GM12878 (cell line): ENCODE results near the gene RAB6B. TPM values are rescaled to one million over a fixed set of nuclear protein-coding genes. Genes with fewer than 3 reads are reported as not detected.

Source experiments
- ATAC-seq: fragments of 200-7000 bp; cut with Tn5 transposase; 3 replicates; pipeline ENCODE4 v1.9.1; 2020; ENCODE audit warnings: mild to moderate bottlenecking, moderate library complexity
- BruUV-seq: library from RNA; stranded (reverse); fragments of 400-500 nt; replicated peaks from 2 replicates; lab custom pipeline; 2021; lab: Mats Ljungman, UMichigan
- CTCF ChIA-PET: fragments of 300-600 bp; sonication (Branson Sonifier 250); formaldehyde crosslinking; extraction: SDS; loops from one replicate; lab custom pipeline; 2021; ENCODE audit warnings: inconsistent platforms; lab: Yijun Ruan, JAX
- POLR2A ChIA-PET: fragments of 350-600 bp; formaldehyde crosslinking; extraction: SDS; loops from one replicate; lab custom pipeline; 2021; ENCODE audit warnings: inconsistent platforms; lab: Charles Lee
- RAD21 ChIA-PET: fragments of 300-600 bp; sonication (Branson Sonifier 250); formaldehyde crosslinking; loops from one replicate; lab custom pipeline; 2023; ENCODE audit warnings: antibody characterized with exemption; ENCODE audit not compliant: unreplicated experiment; lab: Charles Lee
- SMC1A ChIA-PET: fragments of 300-600 bp; sonication (Branson Sonifier 250); formaldehyde crosslinking; loops from one replicate; lab custom pipeline; 2023; ENCODE audit not compliant: unreplicated experiment, uncharacterized antibody; lab: Charles Lee
- DNase-seq: peaks from one replicate; pipeline ENCODE4 v3.0.0-alpha.2; 2011; ENCODE audit warnings: low read depth, low spot score
- FAIRE-seq: peaks from 3 replicates; lab custom pipeline; 2011; peaks lifted over from hg19 to GRCh38; lab: Jason Lieb, UNC
- H2AFZ ChIP-seq: 2 replicates; pipeline ENCODE4 v1.6.0; 2011; ENCODE audit warnings: low read depth, low read length, control low read depth; ENCODE audit not compliant: control insufficient read depth
- H3K27ac ChIP-seq: 2 replicates; pipeline ENCODE4 v1.5.1; 2011; ENCODE audit warnings: control low read depth; ENCODE audit not compliant: control insufficient read depth, insufficient read depth
- H3K27me3 ChIP-seq, 2 experiments: replicated peaks in 1 of 2; 2 replicates each; pipeline versions ENCODE4 v1.6.0 to v1.6.1; 2011; ENCODE audit warnings: low read length in 1 of 2; ENCODE audit not compliant: control insufficient read depth in 2 of 2, insufficient read depth in 2 of 2
- H3K36me3 ChIP-seq, 2 experiments: 2 replicates each; pipeline ENCODE4 v1.5.1; 2011; ENCODE audit warnings: low read length in 1 of 2; ENCODE audit not compliant: control insufficient read depth in 2 of 2, insufficient read depth in 2 of 2
- H3K4me1 ChIP-seq: 2 replicates; pipeline ENCODE4 v1.6.1; 2011; ENCODE audit warnings: mild to moderate bottlenecking, low read length, moderate library complexity, mixed read lengths; ENCODE audit not compliant: control insufficient read depth, insufficient read depth
- H3K4me2 ChIP-seq: 2 replicates; pipeline ENCODE4 v1.6.0; 2011; ENCODE audit warnings: control low read depth; ENCODE audit not compliant: control insufficient read depth, insufficient read depth
- H3K4me3 ChIP-seq: fragments of 200-600 bp; sonication (generic); 2 replicates; pipeline ENCODE4 v1.5.1; 2016
- H3K79me2 ChIP-seq: 2 replicates; pipeline ENCODE4 v1.6.0; 2011; ENCODE audit warnings: low read length; ENCODE audit not compliant: control insufficient read depth, insufficient read depth
- H3K9ac ChIP-seq: 2 replicates; pipeline ENCODE4 v1.8.0; 2011; ENCODE audit warnings: low read length, control low read depth, mixed read lengths; ENCODE audit not compliant: control insufficient read depth, insufficient read depth
- H3K9me3 ChIP-seq: replicated peaks from 3 replicates; pipeline ENCODE4 v1.5.1; 2011; ENCODE audit warnings: mild to moderate bottlenecking, low read length; ENCODE audit not compliant: control insufficient read depth, insufficient read depth
- H4K20me1 ChIP-seq: 2 replicates; pipeline ENCODE4 v1.6.0; 2011; ENCODE audit not compliant: control insufficient read depth, insufficient read depth
- CHD4 ChIP-seq: fragments of 200-600 bp; sonication (generic); IDR thresholded peaks from 2 replicates; pipeline ENCODE4 v1.6.1; 2016; ENCODE audit warnings: mild to moderate bottlenecking
- FOXM1 ChIP-seq: IDR thresholded peaks from 2 replicates; pipeline ENCODE4 v1.6.1; 2012; ENCODE audit warnings: low read depth, mild to moderate bottlenecking, inconsistent platforms, low read length, moderate library complexity
- IKZF1 ChIP-seq: fragments of 450-650 bp; conservative IDR thresholded peaks from 2 replicates; pipeline ENCODE4 v1.6.1; 2017; ENCODE audit warnings: antibody characterized with exemption, mild to moderate bottlenecking
- IRF3 ChIP-seq: fragments of 450-650 bp; IDR thresholded peaks from 2 replicates; pipeline ENCODE4 v1.6.1; 2014; ENCODE audit warnings: mild to moderate bottlenecking
- KAT2A ChIP-seq: conservative IDR thresholded peaks from 2 replicates; pipeline ENCODE4 v1.6.1; 2011; ENCODE audit warnings: low read depth, low read length; ENCODE audit not compliant: control insufficient read depth
- KDM1A ChIP-seq: fragments of 200-600 bp; sonication (generic); IDR thresholded peaks from 2 replicates; pipeline ENCODE4 v1.6.1; 2016; ENCODE audit warnings: borderline replicate concordance
- MEF2A ChIP-seq: IDR thresholded peaks from 2 replicates; pipeline ENCODE4 v1.6.1; 2011; ENCODE audit warnings: low read depth, mild to moderate bottlenecking, low read length, moderate library complexity; ENCODE audit not compliant: insufficient read depth
- NFYB ChIP-seq: IDR thresholded peaks from 2 replicates; pipeline ENCODE4 v1.6.1; 2011; ENCODE audit warnings: low read depth, mild to moderate bottlenecking, low read length, improper control_type of control experiment, moderate library complexity; ENCODE audit not compliant: insufficient read depth
- NR2F1 ChIP-seq: fragments of 450-650 bp; conservative IDR thresholded peaks from 2 replicates; pipeline ENCODE4 v1.6.1; 2017; ENCODE audit warnings: mild to moderate bottlenecking
- PAX5 ChIP-seq: IDR thresholded peaks from 2 replicates; pipeline ENCODE4 v1.6.1; 2011; ENCODE audit warnings: low read depth, low read length, borderline replicate concordance
- PAX8 ChIP-seq: fragments of 450-650 bp; IDR thresholded peaks from 2 replicates; pipeline ENCODE4 v1.6.1; 2017; ENCODE audit warnings: mild to moderate bottlenecking, moderate library complexity
- RAD21 ChIP-seq: IDR thresholded peaks from 2 replicates; pipeline ENCODE4 v1.6.1; 2011; ENCODE audit warnings: mild to moderate bottlenecking, low read depth, low read length, moderate library complexity; ENCODE audit not compliant: insufficient read depth
- TCF3 ChIP-seq: IDR thresholded peaks from 2 replicates; pipeline ENCODE4 v1.6.1; 2012; ENCODE audit warnings: low read depth, mild to moderate bottlenecking, low read length, borderline replicate concordance; ENCODE audit not compliant: insufficient read depth
- YY1 ChIP-seq: IDR thresholded peaks from 2 replicates; pipeline ENCODE4 v1.6.1; 2011; ENCODE audit warnings: low read depth, mild to moderate bottlenecking, low read length
- ZBED1 ChIP-seq: IDR thresholded peaks from 2 replicates; pipeline ENCODE4 v1.6.1; 2016; ENCODE audit warnings: borderline replicate concordance
- ZNF217 ChIP-seq: fragments of 450-650 bp; IDR thresholded peaks from 2 replicates; pipeline ENCODE4 v1.6.1; 2017; ENCODE audit warnings: antibody characterized with exemption, mild to moderate bottlenecking
- ZNF384 ChIP-seq: IDR thresholded peaks from 2 replicates; pipeline ENCODE4 v1.6.1; 2012; ENCODE audit warnings: low read depth, mild to moderate bottlenecking, low read length, improper control_type of control experiment, borderline replicate concordance
- ZZZ3 ChIP-seq: IDR thresholded peaks from 2 replicates; pipeline ENCODE4 v1.6.1; 2011; ENCODE audit warnings: low read depth; ENCODE audit not compliant: control insufficient read depth, insufficient read length
- WGBS: methylation state at CpG from one replicate; pipeline ENCODE4 v1.1.6; 2016; ENCODE audit warnings: low lambda C conversion rate; ENCODE audit not compliant: insufficient replicate concordance, insufficient coverage; ENCODE audit errors: missing lambda C conversion rate; 5-methylcytosine and 5-hydroxymethylcytosine counted together
- in situ Hi-C: fragments of 300-500 bp; cut with MboI; formaldehyde crosslinking; loops from 9 replicates; pipeline ENCODE4 v1.14.3; 2018; ENCODE audit warnings: mixed read lengths
- intact Hi-C: fragments of 100-400 bp; cut with micrococcal nuclease; formaldehyde crosslinking; loops from one replicate; pipeline ENCODE4 v1.14.2; 2022; ENCODE audit not compliant: unreplicated experiment
- polyA plus RNA-seq, 11 experiments: library from polyadenylated mRNA; depleted of rRNA in 4 of 11; unstranded in 6 of 11; stranded (reverse) in 5 of 11; fragments of >200 nt; fragmentation: Nextera tagmentation in 4 of 11; fragmentation: Illumina TruSeq in 1 of 11; extraction: Ambion mirVana in 4 of 11; extraction: Trizol in 1 of 11; gene quantifications; 1 replicate in 1 of 11; 2 replicates in 10 of 11; pipeline versions ENCODE4 v1.2.1 to v1.2.3, GENCODE V29; 2011 to 2016; ENCODE audit warnings: inconsistent platforms in 2 of 11, missing spikeins in 2 of 11, low read depth in 1 of 11
- total RNA-seq, 4 experiments: library from RNA; depleted of rRNA in 3 of 4; stranded (reverse); fragments of >200 nt in 3 of 4; fragmentation: Illumina TruSeq in 1 of 4; extraction: Trizol in 1 of 4; gene quantifications; 2 replicates each; pipeline versions ENCODE4 v1.2.1 to v1.2.3, GENCODE V29; 2013 to 2021
- TF ChIP-seq, protein P1 (sequence below): fragments of 450-650 bp; IDR thresholded peaks from 2 replicates; pipeline ENCODE4 v1.6.1; 2017; ENCODE audit warnings: mild to moderate bottlenecking
- TF ChIP-seq, protein P2 (sequence below), 3 experiments: IDR thresholded peaks in 2 of 3; conservative IDR thresholded peaks in 1 of 3; 2 replicates each; pipeline ENCODE4 v1.5.1; 2011; ENCODE audit warnings: low read depth in 3 of 3, low read length in 3 of 3, mild to moderate bottlenecking in 3 of 3, control low read depth in 2 of 3, moderate library complexity in 2 of 3, inconsistent platforms in 1 of 3, mixed read lengths in 1 of 3; ENCODE audit not compliant: control insufficient read depth in 2 of 3, insufficient read depth in 1 of 3; ENCODE audit errors: extremely low read depth in 1 of 3

Gene RAB6B
- total and polyA plus RNA-seq, 10 of the 15 experiments (the other 5 are each of a cell fraction or from before 2014, with no cell fraction given) = 0.01 to 0.16 (median 0.04) TPM; not detected in 5

GRCh38 chr3:133930341-133930933 is 34.8 kb upstream of the RAB6B start:
- no peaks in the 10 kb centered on the region for H3K9me3 ChIP-seq
- SMC1A ChIA-PET = interaction anchor here (1.6 to 2.1 kb wide), 2 partner anchors 281 to 295 kb away, joined by 3 to 9 read pairs; no protein-coding TSS in a partner anchor
- intact Hi-C loops = loop anchor here (1.0 to 5.0 kb wide), 2 partner anchors 262 to 281 kb away; no protein-coding TSS in a partner anchor
- H3K4me3 ChIP-seq = no peak overlapping the region
- BruUV-seq = no TSS peak
- no peak overlapping the region for H3K27ac ChIP-seq
- H3K4me1 ChIP-seq = peaks cover 2% of the 10 kb centered on the region
- DNase-seq (no peak), FAIRE-seq (peak; percentile 92), ATAC-seq (peak; percentile 24; the same call in 1 of the 3 replicates)
- RAD21 ChIA-PET = interaction anchor here (0.7 to 1.6 kb wide), 5 partner anchors 113 to 889 kb away, joined by 3 to 4 read pairs (median 4); no protein-coding TSS in a partner anchor
- H3K9ac ChIP-seq = no peak overlapping the region
- no peaks in the 10 kb centered on the region for H3K79me2 ChIP-seq
- POLR2A ChIA-PET = no interaction called here
- 0% methylated on average over 1 of the region's 1 CpG for WGBS
- H3K27me3 ChIP-seq = peaks cover 0 to 2% of the 10 kb centered on the region in 2 experiments; a peak in 2 of 4 replicates
- H2AFZ ChIP-seq = no peak overlapping the region
- H4K20me1 ChIP-seq = no peaks in the 10 kb centered on the region; the same call in 1 of the 2 replicates
- H3K36me3 ChIP-seq = no peaks in the 10 kb centered on the region
- no peak overlapping the region for H3K4me2 ChIP-seq
- in situ Hi-C loops = loop anchor here (10.0 kb wide), 2 partner anchors 284 to 1196 kb away; no protein-coding TSS in a partner anchor
- CTCF ChIA-PET = interaction anchor here (0.6 to 6.0 kb wide), 13 partner anchors 16 to 1200 kb away, joined by 3 to 37 read pairs (median 3); partner anchors contain the start of gene TOPBP1
- TF ChIP-seq PAX8 (no peak), ZBED1 (no peak), FOXM1 (no peak), KDM1A (no peak), RAD21 (peak; percentile 72), CHD4 (no peak), PAX5 (no peak), ZNF217 (no peak), MEF2A (no peak), NFYB (no peak), ZZZ3 (no peak), KAT2A (no peak), IKZF1 (no peak), ZNF384 (no peak), NR2F1 (no peak), TCF3 (no peak), IRF3 (no peak), YY1 (0 out of 2 replicates have a peak, but pooled peaks have one; percentile 21)
- TF ChIP-seq, protein P1, sequence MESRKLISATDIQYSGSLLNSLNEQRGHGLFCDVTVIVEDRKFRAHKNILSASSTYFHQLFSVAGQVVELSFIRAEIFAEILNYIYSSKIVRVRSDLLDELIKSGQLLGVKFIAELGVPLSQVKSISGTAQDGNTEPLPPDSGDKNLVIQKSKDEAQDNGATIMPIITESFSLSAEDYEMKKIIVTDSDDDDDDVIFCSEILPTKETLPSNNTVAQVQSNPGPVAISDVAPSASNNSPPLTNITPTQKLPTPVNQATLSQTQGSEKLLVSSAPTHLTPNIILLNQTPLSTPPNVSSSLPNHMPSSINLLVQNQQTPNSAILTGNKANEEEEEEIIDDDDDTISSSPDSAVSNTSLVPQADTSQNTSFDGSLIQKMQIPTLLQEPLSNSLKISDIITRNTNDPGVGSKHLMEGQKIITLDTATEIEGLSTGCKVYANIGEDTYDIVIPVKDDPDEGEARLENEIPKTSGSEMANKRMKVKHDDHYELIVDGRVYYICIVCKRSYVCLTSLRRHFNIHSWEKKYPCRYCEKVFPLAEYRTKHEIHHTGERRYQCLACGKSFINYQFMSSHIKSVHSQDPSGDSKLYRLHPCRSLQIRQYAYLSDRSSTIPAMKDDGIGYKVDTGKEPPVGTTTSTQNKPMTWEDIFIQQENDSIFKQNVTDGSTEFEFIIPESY = no peak
- TF ChIP-seq, protein P2, sequence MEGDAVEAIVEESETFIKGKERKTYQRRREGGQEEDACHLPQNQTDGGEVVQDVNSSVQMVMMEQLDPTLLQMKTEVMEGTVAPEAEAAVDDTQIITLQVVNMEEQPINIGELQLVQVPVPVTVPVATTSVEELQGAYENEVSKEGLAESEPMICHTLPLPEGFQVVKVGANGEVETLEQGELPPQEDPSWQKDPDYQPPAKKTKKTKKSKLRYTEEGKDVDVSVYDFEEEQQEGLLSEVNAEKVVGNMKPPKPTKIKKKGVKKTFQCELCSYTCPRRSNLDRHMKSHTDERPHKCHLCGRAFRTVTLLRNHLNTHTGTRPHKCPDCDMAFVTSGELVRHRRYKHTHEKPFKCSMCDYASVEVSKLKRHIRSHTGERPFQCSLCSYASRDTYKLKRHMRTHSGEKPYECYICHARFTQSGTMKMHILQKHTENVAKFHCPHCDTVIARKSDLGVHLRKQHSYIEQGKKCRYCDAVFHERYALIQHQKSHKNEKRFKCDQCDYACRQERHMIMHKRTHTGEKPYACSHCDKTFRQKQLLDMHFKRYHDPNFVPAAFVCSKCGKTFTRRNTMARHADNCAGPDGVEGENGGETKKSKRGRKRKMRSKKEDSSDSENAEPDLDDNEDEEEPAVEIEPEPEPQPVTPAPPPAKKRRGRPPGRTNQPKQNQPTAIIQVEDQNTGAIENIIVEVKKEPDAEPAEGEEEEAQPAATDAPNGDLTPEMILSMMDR (IDR thresholded peaks at IDR 0.05 in 2 of 3, conservative IDR thresholded peaks at IDR 0.05 in 1 of 3; ENCODE audit: control insufficient read depth in 2 of 3, extremely low read depth in 1 of 3, insufficient read depth in 1 of 3, low read depth in 3 of 3, low read length in 3 of 3) = peak; percentile 39 to 65 (median 60); a peak in 5 of 6 replicates
